HG02981 (cell line): Measurements from ENCODE around the gene TPP1.
A peak's percentile ranks its signal among the peaks of the same experiment; 100 is the strongest.

Experiments
- ATAC-seq: cut with Tn5 transposase; IDR thresholded peaks from one replicate; pipeline ENCODE4 v1.9.1; 2021; ENCODE audit warnings: mild to moderate bottlenecking, moderate library complexity; ENCODE audit not compliant: unreplicated experiment

Gene TPP1

DNA sequence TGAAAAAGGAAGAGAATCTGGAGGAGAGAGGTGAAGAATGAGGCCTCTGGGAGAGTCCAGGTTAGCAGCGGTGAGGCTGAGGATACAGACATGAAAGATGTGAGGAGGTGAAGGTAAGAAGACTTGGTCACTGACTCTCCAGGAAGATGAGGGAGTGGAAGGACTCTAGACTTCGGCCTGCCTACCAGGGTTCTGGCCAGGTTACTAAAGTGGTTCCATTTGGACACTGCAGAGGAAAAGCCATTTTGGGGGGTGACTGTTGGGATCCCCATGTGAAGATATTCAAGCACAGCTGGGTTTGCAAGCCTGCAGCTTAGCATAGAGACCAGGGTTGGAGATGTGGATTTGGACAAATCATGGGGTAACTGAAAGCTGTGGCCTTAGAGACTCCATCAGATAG is 28.6 kb upstream of the TPP1 start:
- no peak for ATAC-seq

DNA sequence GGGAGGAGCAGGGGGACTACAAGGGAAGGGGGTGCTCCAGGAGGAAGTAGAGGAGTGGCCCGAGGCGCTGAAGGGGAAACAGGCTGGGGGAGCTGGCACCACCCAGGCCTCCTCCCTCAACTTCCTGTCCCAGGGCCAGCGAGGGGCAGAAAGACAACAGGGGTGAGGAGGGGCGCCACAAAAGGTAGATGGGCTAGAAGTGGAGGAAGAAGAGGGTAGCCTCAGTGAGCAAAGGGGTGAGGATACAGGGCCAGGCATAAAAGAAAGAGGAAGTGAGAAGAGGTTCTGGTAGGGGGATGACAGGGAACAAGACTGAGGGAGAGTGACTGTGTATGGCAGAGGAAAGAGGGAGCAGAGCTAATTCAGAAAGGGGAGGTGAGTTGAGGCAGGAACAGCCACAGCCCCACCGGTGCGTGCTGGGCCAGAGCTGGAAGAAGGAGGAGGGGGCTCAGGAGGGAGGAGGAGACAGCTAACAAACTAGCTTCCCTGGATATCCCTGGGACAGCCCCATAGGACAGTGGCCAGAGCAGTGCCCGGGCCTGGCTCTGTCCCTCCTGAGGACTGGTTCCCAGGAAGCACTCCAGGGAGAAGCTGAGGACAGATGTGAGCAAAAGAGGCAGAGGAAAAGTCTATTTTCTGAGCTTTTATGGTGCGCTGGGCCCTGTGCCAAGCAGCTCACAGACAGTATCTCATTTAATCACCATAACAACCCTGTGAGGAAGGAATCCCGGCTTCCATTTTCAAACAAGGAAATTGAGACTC is 27.9 kb upstream of the TPP1 start:
- peak; percentile 90 for ATAC-seq

DNA sequence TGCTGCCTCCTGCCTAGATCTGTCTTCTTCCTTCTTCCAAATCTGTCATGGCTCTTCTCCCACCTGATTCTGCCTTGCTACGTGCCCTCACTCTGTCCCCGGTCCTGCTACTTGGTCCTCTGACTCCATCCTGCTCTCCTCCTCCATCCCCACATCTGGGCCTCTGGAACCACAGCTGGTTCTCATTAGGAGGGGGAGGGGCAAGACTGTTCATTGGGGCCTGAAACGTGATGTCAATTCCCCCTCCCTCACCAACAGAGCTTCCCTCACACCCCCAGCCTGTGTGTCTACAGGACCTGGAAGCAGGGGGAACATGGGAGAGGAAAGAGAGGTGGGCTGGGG is 27.3 kb upstream of the TPP1 start:
- ATAC-seq = no peak

DNA sequence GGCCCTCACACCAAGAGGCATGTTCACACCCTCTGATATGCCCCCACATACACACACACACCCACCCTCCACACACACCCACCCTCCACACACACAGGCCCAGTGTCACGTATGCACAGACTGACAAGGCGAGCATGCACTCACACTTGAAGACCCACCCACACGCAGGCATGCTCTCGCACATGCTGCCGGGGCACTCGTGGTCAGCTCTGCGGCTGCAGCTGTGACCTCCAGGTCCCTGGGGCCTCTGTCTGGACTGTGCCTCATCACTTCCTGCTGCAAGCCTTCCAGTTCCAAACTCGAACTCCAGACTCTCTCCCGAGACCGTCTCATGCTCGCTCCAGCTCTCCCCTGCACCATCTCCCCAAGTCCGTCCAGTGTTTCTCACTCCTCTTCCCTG is 26.8 kb upstream of the TPP1 start:
- ATAC-seq = no peak

DNA sequence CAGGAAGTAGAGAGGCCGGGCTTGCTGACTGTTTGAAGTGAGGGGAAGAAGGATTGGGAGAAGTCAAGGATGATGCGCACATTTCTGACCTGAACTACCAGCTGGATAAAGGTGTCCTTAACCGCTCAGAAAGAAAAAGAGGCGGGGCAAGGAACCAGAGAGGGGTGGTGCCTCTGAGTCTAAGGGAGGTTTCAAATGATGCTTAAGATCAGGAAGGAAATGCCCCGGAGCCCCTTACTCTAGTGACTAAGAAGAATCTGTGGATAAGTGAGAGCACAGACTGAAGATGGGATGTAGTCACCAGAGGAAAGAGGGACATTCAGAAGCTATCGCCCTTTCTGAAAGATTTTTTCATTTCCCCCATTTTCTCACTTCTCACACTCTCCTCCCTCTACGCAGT is 23.7 kb upstream of the TPP1 start:
- ATAC-seq = no peak

DNA sequence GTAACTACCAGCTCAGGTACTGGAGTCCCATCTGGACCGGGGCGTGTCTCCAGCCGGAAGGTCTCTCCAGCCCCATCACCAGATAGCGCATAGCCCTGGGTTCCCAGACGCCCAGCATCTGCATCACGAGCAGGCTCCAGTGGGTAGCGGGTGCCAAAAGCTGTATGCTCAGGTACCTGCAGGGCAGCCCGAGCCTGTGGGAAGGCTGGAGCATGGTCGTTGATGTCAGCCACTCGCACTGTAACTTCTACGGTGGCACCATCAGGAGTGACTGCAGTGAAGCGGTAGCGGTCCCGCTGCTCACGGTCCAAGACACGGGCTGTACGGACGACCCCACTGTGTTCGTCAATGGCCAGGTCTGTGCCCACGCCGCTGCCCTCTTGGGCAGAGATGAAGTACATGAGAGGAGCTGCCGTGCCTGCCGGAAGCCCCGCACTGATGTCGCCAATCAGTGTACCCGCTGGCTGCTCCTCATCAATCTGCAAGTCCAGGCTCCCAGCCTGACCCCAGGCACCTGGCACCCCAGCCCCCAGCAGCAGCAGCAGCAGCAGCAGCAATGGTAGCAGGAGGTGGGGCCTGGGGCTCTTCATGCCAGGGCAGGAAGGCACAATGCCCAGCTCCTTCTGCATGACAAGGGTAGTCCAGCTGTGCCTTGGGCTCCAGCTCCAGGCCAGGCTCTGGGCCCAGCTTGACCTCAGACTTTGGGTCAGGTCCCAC is 21.9 kb upstream of the TPP1 start:
- no peak for ATAC-seq

DNA sequence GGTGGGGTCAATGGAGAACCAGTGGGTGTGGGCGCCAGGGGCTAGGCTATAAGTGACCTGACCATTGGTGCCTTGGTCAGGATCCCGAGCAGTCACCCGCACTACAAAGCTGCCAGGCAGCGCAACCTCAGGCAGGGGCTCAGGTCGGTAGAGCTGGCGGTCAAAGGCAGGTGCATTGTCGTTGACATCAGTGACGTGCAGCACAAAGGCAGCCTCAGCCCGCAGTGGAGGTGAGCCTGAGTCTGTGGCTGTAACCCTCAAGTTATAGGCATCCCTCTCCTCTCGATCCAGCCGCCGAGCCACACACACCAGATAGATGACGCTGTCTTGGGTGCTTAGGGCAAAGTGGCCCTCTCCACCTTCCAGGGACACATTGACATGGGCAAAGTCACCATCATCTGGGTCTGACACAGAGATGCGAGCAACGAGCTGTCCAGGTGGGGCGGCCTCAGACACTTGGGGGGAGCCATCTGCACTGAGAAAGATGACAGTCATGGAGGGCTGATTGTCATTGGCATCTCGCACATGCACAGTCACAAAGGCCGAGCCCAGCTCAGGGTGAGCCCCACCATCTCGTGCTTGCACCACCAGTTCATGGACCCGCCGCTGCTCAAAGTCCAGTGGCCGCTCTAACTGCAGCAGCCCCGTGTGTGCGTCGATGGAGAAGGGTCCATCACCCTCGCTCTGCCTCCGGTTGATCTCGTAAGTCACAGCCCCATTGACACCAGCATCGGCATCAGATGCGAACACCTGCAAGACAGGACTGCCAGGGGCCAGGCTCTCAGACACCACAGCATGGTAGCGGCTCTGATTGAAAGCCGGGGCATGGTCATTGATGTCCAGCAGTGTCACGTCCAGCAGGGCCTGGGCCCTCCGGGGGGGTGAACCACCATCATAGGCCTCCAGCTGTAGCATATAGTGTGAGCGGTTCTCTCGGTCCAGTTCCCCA is 21.1 kb upstream of the TPP1 start:
- ATAC-seq = no peak

DNA sequence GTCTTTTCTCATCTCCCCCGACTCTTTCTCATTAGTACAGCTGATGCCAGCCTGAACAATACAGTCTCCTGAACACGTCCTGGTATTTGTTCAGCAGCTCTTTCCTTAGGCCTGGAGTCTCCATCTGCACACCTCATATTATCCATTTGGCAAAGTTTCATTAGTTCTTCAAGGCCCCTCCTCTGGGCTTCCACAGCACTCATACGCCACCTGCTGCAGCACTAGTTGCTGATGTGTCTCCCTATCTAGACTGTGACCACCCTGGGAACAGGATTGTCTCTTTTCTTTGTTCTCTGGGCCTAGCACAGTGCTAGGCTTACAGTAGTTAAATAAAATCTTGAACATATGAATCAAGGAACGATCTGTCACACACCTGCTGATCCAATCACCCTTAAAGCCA is 19.2 kb upstream of the TPP1 start:
- ATAC-seq = no peak

DNA sequence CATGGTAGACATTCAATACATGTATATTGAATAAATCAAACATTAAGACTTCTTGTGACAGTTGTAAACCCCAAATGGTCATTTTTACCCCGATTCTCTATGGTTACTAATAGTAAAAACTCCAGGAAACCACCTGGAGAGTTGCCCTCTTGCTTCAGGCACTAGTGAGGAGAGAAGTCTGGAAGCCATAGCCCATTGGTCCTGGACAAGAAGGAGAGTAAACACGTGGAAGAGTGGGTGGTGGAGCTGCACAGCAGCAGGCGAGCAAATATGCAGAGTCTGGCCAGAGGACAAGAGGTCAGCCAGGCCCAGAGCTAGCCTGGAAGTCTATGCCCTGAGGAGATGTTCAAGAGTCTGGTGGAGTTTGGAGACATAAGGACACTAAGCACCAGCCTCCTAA is 18.6 kb upstream of the TPP1 start:
- no peak for ATAC-seq

DNA sequence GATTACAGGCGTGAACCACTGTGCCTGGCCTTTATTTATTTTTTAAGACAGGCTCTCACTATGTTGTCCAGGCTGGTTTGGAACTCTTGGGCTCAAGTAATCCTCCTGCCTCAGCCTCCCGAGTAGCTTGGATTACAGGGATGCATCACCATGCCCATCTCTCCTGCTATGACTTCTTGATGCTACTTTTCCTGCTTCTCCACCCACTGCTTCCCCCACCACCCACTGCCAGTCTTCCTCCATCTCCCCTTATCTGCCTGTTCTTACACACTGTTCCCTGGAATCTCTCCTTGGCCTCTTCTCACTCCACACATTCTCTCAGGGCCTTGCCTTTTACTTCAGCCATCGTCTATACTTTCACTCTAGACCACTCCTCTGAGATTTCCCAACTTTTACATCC is 17.3 kb upstream of the TPP1 start:
- ATAC-seq = no peak

DNA sequence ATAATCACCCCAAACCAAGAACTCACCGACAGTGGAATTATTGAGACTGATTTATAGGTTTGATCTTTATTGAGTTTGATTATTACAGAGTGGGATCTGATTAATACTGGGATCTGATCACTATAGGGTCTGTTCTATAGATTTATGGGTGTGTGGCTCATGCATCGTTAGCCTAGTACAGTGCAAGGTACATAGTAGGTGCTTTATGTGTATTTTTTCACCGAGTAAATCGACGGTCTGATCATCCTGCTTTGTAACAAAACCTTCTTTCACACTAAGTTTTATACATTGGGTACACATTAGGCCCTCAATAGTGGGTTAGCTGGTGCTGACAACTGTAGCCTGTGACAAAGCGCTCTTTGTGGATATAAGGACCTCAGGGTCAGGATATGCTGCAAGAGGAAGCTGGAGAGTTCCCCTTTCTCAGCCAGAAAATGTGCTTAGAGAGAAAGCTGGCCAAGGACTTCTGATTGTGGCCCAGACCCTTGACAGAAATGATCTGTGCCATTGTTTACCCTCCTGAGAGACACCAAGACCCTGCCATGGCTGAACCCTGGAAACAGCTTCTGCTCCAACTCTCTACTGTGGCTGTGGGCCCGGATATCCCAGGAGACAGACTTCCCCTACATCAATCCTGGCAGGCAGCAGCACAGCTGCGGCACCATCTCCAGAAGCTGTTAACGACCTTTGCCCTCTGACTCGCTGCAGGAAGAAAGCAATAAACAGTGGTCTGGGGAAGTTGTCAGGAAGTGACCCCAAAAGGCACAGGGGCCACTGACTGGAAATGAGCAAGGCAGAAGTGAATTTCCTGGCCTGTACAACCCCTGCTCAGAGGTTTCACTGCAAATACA is 16.1 kb upstream of the TPP1 start:
- no peak for ATAC-seq

DNA sequence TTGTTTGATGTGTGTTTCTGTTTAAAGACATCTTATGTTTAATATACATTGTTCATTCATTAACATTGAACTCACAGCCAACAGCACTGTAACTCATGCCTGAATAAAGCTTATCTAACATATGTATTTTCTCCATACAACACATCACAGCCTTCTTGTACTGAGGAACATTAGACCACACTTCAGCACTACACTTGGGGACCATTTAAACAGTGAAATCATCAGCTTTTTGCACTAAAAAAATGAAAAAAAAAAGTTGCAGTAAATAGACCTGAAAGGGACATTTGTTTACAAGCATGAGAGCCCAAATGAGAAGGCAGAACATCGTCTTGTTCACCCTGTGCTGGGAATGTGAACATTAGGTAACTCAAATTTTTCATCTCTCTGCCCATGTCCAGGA is 15.3 kb upstream of the TPP1 start:
- no peak for ATAC-seq

DNA sequence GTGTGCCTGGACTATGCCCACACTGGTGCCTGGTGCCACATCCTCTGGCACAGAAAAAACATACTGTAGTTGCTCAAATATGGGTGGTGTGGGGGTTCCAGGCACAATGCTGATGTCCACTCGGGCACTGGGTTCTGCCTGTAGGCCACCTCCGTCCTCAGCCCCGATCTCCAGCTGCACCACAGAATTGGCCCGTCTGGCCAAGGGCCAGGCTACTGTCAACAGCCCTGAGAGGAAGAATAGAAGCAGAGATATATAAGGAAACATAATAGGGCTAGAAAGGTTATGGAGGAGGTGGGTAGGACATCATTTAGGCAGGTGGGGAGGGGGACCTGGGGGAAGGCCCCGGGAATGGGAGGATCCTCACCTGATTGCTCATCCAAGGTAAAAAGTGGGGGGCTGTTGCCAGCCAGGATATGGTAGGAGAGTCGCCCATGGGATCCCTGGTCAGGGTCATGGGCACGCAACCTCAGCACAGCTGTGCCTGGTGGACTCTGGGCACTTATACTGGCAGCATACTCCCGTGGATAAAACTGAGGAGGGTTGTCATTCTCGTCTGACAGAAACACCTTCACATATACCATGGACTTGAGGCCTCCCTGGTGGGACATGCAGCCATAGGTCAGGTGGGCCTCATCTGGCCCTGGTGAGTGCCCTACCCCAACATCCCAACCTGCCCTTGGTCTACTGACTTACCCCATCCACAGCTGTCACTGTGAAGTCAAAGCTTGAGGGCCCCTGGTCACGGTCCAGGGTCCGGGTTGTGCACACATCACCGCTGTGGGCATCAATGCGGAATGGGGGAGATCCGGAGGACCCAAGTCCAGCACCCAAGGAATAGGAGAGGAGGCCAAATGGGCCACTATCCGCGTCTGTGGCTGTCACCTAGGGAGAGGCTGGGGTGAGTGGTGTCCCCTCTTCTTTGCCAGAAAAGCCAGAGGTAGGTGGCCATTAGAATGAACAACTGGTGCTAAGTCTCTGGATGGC is 14.5 kb upstream of the TPP1 start:
- ATAC-seq = no peak

DNA sequence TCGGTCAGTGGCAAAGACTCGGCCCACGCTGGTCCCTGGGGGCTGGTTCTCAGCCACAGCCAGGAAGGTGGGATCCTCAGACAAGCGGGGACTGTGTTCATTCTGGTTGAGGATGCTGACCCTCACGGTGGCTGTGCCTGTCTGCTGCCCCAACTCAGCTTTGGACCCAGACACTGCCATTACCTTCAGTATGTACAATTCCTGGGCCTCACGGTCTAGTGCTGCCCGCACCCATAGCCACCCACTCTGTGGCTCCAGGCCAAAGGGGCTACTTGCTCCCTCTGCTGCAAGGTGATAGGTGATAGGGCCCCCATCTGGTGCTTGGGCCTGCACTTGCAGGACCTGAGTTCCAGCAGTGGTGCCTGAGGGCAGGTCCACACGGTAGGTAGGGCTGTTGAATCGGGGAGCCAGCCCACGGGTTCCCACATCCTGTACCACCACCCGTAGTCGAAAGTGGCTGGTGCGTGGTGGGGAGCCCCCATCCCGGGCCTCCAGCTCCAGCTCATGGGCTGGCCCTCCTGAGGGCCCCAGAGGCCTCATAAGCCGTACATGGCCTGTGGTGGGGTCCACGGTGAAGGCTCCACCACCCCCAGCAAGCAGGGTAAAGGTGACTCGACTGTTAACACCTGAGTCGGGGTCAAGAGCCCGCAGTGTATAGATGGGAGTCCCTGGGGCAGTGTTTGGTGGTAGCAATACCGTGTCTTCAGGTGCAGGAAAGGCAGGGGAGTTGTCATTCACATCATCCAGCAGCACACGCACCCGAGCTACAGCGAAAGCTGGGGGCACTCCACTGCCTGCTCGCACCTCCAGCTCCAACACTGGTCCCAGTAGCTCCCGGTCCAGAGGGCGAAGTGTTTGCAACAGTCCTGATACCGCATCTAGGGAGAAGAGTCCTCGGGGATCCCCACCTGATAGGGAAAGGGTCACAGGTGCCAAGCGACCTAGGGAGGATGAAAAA is 13.2 kb upstream of the TPP1 start:
- no peak for ATAC-seq

DNA sequence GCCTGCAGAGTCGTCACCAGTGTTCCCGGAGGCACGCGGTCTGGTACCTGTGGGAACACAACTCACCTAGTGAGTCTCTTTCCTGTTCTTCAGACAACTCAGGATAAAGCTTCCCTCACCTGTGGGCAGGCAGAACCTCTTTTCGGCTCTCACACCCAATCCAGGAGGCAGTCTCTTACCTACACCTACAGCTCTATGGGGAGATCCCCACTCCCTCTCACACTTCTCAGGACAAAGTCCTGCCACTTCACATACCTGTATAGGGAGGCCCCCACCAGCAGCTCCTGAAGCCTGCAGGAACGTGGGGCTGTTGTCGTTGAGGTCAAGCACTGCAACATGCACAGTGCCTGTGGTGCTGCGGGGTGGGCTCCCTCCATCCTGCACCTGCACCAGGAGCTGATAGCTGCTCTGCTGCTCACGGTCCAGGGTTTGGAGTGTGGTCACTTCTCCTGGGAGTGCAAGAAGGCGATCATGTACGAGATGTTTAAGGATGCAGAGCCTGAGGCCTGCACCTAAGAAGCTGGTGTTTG is 12.2 kb upstream of the TPP1 start:
- ATAC-seq = no peak

DNA sequence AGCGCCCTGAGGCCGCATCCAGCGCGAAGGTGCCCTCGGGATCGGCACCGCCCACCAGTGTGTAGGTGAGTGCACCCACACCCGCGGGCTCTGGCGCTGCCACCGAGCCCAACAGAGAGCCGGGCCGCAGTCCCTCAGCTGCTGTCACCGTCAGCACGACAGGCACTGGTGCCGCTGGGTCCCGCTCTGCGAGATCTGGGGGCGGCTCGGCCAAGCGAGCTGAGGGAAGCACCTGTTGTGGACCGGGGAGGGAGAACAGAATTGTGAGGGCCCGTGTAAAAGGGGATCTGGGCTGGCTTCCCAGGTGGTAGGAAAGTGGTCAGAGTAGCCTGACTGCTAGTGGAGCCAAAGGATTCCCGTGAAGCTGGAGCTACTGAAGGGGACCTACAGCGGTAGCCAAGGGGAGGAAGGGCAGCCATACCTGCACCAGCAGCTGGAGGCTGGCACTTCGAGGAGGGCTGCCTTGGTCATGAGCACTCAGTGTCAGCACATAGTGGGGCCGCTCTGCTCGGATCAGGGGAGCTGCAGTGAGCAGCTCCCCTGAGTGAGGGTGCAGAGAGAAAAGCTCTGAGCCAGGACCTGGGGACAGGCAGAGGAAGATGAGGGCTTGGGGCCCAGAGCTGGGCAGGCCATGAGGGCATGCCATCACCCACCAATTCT is 11.5 kb upstream of the TPP1 start:
- no peak for ATAC-seq

DNA sequence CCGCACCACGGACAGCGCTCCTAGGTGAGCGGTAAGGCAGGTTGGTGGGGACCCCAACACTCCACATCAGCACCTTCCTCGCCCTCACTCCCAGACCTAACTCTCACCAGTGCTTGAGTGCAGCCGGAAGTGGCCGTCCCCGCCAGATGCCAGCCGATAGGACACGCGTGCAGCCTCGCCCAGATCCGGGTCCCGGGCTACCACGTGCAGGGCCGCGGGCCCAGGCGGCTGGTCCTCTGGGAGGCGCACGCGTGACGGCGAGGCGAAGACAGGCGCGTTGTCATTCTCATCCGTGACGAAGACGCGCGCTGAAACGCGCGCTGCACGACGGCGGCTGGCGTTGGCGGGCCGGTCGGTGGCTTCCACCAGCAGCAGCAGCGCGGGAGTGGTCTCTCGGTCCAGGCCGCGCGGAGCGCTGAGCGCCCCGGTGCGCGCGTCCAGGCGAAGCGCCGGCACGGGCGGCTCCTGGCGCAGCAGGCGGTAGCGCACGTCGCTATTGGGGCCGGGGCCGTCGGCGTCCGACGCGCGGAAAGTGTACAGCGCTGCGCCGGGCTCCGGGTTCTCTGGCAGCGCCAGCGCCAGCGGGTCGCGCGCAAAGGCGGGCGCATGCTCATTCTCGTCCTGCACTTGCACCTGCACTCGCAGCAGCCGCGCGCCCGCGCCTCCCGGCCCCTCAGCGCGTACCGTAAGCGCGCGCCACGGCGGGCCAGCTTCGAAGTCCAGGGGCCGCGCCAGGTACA is 10.8 kb upstream of the TPP1 start:
- no peak for ATAC-seq
